Pancreas (tissue), 10 donors: ENCODE measurements around the gene SUPV3L1. TPM values are rescaled to one million over a fixed set of nuclear protein-coding genes. Genes with fewer than 3 reads are reported as not detected.
A peak's percentile ranks its signal among the peaks of the same experiment; 100 is the strongest.

Experiments used
- ATAC-seq, 4 donors: fragments of 200-7000 bp; cut with Tn5 transposase; one replicate each; pipeline versions ENCODE4 v1.8.0 to v1.9.1; 2020; ENCODE audit warnings: mild to moderate bottlenecking in 4 of 4, moderate library complexity in 4 of 4
- DNase-seq, 6 donors: peaks; one replicate each; pipeline ENCODE4 v3.0.0-alpha.2; 2020
- FAIRE-seq: peaks from 2 replicates; lab custom pipeline; 2012; peaks lifted over from hg19 to GRCh38; lab: Jason Lieb, UNC
- H3K27ac ChIP-seq, 4 donors: fragments of 200-600 bp; sonication (generic); 1 replicate in 3 of 4; 2 replicates in 1 of 4; pipeline versions ENCODE4 v1.5.0 to v1.8.0; 2020
- H3K27me3 ChIP-seq, 4 donors: fragments of 200-600 bp; one replicate each; pipeline ENCODE4 v1.8.0; 2021
- H3K36me3 ChIP-seq, 3 donors: fragments of 200-600 bp; sonication (generic) in 1 of 3; one replicate each; pipeline versions ENCODE4 v1.5.0 to v1.8.0; 2020 to 2021
- H3K4me1 ChIP-seq, 3 donors: fragments of 200-600 bp; one replicate each; pipeline ENCODE4 v1.8.0; 2021
- H3K4me3 ChIP-seq, 4 donors: fragments of 200-600 bp; sonication (generic) in 2 of 4; one replicate each; pipeline versions ENCODE4 v1.5.0 to v1.8.0; 2020 to 2021
- H3K9me3 ChIP-seq, 4 donors: fragments of 200-600 bp; one replicate each; pipeline ENCODE4 v1.8.0; 2021
- WGBS, 2 donors: extraction: QIAGEN DNeasy Blood & Tissue Kit; methylation state at CpG; one replicate each; pipeline ENCODE4 v1.1.7; 2013; 5-methylcytosine and 5-hydroxymethylcytosine counted together
- intact Hi-C, 3 donors: fragments of 100-400 bp; cut with DNase I; formaldehyde crosslinking; loops; one replicate each; pipeline versions ENCODE4 v1.11.1 to v1.14.2; 2022
- polyA plus RNA-seq, 2 donors: library from polyadenylated mRNA; stranded (reverse); fragments of 200-250 nt; gene quantifications; one replicate each; pipeline ENCODE4 v1.2.3, GENCODE V29; 2013
- total RNA-seq, 6 donors: library from RNA; stranded (reverse); fragmentation: NEBNext Ultra II Directional in 4 of 6; extraction: Animal tissue kit (Norgen Biotek cat#: 25700) in 4 of 6; gene quantifications; one replicate each; pipeline versions ENCODE4 v1.2.1 to v1.2.4, GENCODE V29; 2021 to 2023
- TF ChIP-seq, protein P1 (sequence below), 4 donors: fragments of 200-600 bp; sonication (generic) in 3 of 4; IDR thresholded peaks; one replicate each; pipeline versions ENCODE4 v1.5.0 to v1.8.0; 2021; ENCODE audit warnings: antibody characterized with exemption in 4 of 4
- donor health status: healthy with polysubstance abuse.
- donor health status: DM: no; HTN: no; CAD: no; lungs with moderate emphysema.
- donor health status: DM: no; HTN: no; CAD: no.
- donor health status: control.
- donor health status: control.
- donor health status: Bipolar disorder and iron deficiency.
- donor health status: DM: yes; HTN: yes; CAD: no.
- donor health status: DM: no; HTN: no; CAD: no.
- donor health status: DM: no; HTN: no; CAD: no.
- donor health status: DM: yes; HTN: yes; CAD: no.

The SUPV3L1 gene
- total and polyA plus RNA-seq, 8 donors: 8.6 to 78.1 (median 14.5) TPM

DNA sequence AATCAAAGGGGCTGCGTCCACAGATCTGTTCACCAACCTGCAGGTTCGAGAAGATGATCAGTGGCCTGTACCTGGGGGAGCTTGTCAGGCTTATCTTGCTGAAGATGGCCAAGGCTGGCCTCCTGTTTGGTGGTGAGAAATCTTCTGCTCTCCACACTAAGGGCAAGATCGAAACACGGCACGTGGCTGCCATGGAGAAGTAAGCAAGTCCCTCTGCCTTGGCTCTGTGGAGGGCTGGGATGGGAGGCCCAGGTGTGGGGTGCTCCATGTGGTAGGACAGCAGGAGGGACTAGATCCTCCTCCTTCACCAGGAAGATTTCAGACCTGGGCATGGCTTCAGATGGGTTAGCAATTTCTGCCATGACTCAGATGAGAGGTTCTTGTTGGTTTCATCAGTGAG lies 66.0 kb downstream of the SUPV3L1 start:
- DNase-seq (no peak), FAIRE-seq (no peak), ATAC-seq (no peak)
- Histone ChIP-seq H3K36me3 (no peaks in the 10 kb centered on the region), H3K4me3 (no peak overlapping the region), H3K27me3 (no peaks in the 10 kb centered on the region), H3K4me1 (no peaks in the 10 kb centered on the region), H3K9me3 (no peaks in the 10 kb centered on the region), H3K27ac (no peak overlapping the region)
- intact Hi-C loops: loop anchor here in 1 of 3 donors (10.0 kb wide), 1 partner anchor 149 kb away; no protein-coding TSS in a partner anchor
- TF ChIP-seq, protein P1, sequence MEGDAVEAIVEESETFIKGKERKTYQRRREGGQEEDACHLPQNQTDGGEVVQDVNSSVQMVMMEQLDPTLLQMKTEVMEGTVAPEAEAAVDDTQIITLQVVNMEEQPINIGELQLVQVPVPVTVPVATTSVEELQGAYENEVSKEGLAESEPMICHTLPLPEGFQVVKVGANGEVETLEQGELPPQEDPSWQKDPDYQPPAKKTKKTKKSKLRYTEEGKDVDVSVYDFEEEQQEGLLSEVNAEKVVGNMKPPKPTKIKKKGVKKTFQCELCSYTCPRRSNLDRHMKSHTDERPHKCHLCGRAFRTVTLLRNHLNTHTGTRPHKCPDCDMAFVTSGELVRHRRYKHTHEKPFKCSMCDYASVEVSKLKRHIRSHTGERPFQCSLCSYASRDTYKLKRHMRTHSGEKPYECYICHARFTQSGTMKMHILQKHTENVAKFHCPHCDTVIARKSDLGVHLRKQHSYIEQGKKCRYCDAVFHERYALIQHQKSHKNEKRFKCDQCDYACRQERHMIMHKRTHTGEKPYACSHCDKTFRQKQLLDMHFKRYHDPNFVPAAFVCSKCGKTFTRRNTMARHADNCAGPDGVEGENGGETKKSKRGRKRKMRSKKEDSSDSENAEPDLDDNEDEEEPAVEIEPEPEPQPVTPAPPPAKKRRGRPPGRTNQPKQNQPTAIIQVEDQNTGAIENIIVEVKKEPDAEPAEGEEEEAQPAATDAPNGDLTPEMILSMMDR (IDR thresholded peaks at IDR 0.05): no peak
- 84 to 89% methylated on average over 5 of the region's 5 CpGs for WGBS, 2 donors

DNA sequence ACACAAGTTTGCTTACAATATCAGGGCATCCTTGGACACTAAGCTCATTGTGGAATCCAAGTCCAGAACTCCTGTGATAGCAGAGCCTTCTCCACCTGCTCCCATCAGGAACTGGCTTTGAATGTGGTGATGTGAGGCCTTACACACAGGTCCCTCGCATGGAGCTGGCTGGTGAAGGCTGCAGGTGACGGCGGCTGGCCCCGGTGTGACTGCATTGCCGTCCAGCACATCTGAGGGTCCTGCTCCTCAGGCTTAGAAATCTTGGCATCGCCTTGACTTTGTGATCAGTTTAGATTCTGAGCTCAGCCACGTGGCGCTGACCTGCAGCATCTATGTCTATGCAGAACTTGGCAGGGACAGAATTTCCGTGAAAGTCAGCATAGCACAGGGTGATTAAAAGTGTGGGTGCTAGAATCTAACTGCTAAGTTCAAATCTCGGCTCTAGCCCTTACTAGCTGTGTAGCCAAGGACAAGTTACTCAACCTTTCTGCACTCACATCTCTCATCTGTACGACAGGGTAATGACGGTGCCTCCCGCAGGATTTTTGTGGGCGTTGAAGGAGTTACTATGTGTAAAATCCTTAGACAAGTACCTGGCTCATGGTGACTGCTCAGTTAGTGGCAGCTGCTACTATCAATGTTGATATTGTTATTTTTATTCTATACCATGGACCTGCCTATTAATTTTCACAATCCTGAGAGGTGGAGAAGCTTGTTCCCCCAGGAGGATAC lies 66.7 kb downstream of the SUPV3L1 start:
- H3K4me1 ChIP-seq: no peaks in the 10 kb centered on the region
- no peaks in the 10 kb centered on the region for H3K27me3 ChIP-seq
- no peak for FAIRE-seq
- intact Hi-C loops: loop anchor here in 1 of 3 donors (10.0 kb wide), 1 partner anchor 148 kb away; no protein-coding TSS in a partner anchor
- H3K36me3 ChIP-seq: no peaks in the 10 kb centered on the region
- H3K4me3 ChIP-seq: no peak overlapping the region
- DNase-seq: no peak
- TF ChIP-seq, protein P1 (IDR thresholded peaks at IDR 0.05): no peak
- ATAC-seq: no peak
- 73% methylated on average over 14 of the region's 14 CpGs for WGBS, 2 donors
- H3K9me3 ChIP-seq: no peaks in the 10 kb centered on the region
- H3K27ac ChIP-seq: no peak overlapping the region

DNA sequence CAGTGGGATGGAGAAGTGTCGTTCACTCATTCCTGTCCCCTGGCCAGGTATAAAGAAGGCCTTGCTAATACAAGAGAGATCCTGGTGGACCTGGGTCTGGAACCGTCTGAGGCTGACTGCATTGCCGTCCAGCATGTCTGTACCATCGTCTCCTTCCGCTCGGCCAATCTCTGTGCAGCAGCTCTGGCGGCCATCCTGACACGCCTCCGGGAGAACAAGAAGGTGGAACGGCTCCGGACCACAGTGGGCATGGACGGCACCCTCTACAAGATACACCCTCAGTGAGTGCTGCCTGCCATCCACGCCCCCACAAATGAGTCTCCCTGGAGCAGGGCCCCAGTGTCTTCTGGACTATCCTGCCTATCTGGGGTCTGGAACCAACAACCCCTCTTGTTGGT lies 67.3 kb downstream of the SUPV3L1 start:
- Histone ChIP-seq H3K27ac (no peak overlapping the region), H3K9me3 (no peaks in the 10 kb centered on the region), H3K4me3 (no peak overlapping the region), H3K4me1 (no peaks in the 10 kb centered on the region), H3K36me3 (no peaks in the 10 kb centered on the region), H3K27me3 (no peaks in the 10 kb centered on the region)
- no peak for FAIRE-seq
- intact Hi-C loops: loop anchor here in 1 of 3 donors (10.0 kb wide), 1 partner anchor 147 kb away; no protein-coding TSS in a partner anchor
- ATAC-seq: no peak
- TF ChIP-seq, protein P1 (IDR thresholded peaks at IDR 0.05): no peak
- DNase-seq: peak in 1 of 6 donors; percentile 50
- 85 to 93% methylated on average over 13 of the region's 13 CpGs for WGBS, 2 donors

DNA sequence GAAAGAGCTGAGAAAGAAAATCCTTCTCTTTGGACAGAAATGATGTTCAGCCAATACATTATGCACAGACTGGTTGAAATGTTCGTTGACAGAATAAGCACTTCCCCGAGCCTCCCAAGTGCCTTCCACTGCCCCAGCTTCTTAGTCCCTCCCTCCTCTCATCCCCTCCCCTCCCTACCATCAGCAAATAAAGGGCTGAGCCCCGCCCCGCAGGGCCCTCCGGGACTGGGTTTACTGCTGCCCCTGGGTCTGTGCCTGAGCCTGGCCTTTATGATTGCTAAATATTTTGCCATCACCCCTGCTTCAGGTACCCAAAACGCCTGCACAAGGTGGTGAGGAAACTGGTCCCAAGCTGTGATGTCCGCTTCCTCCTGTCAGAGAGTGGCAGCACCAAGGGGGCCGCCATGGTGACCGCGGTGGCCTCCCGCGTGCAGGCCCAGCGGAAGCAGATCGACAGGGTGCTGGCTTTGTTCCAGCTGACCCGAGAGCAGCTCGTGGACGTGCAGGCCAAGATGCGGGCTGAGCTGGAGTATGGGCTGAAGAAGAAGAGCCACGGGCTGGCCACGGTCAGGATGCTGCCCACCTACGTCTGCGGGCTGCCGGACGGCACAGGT lies 68.2 kb downstream of the SUPV3L1 start:
- no peaks in the 10 kb centered on the region for H3K36me3 ChIP-seq
- DNase-seq (no peak), FAIRE-seq (no peak), ATAC-seq (no peak)
- H3K4me1 ChIP-seq: no peaks in the 10 kb centered on the region
- WGBS, 2 donors: 77 to 78% methylated on average over 24 of the region's 24 CpGs
- no peak overlapping the region for H3K4me3 ChIP-seq
- no peak overlapping the region for H3K27ac ChIP-seq
- no peaks in the 10 kb centered on the region for H3K9me3 ChIP-seq
- H3K27me3 ChIP-seq: no peaks in the 10 kb centered on the region
- intact Hi-C loops: loop anchor here in 1 of 3 donors (10.0 kb wide), 1 partner anchor 147 kb away; no protein-coding TSS in a partner anchor
- TF ChIP-seq, protein P1 (IDR thresholded peaks at IDR 0.05): no peak
